ENCODE results near the gene ANKRD24.
A peak's percentile ranks its signal among the peaks of the same experiment; 100 is the strongest.
"Not testable (repeated sequence)": the region's sequence is repeated elsewhere in the genome, so short reads cannot be mapped to it uniquely, and the experiment has no call there.

ANKRD24 gene

GRCh38 chr19:4233282-4233853 lies 50.9 kb downstream of the ANKRD24 start:
- no peak for DNase-seq

GRCh38 chr19:4234142-4234861 lies 51.8 kb downstream of the ANKRD24 start:
- no peak for DNase-seq

GRCh38 chr19:4234862-4235201 lies 52.3 kb downstream of the ANKRD24 start:
- no peak for DNase-seq

- not testable (repeated sequence) for DNase-seq
Observed at GRCh38 chr19:4237510-4237909, 55.0 kb downstream of the ANKRD24 start.

- no peak for DNase-seq
Observed at GRCh38 chr19:4238831-4239230, 56.3 kb downstream of the ANKRD24 start.

- DNase-seq: no peak
Observed at GRCh38 chr19:4241824-4242430, 59.4 kb downstream of the ANKRD24 start.

GRCh38 chr19:4245938-4246337 lies 63.4 kb downstream of the ANKRD24 start:
- not testable (repeated sequence) for DNase-seq

GRCh38 chr19:4246767-4247593 lies 64.5 kb downstream of the ANKRD24 start, which contains the start of gene YJU2:
Gene YJU2, plus strand, starts transcription at chr19:4247080. Its CDS starts 67 bp downstream, at chr19:4247147.
- peak; percentile 97 for DNase-seq

GRCh38 chr19:4256563-4256962 lies 74.1 kb downstream of the ANKRD24 start:
- DNase-seq: no peak

- no peak for DNase-seq
Observed at GRCh38 chr19:4257025-4257424, 74.5 kb downstream of the ANKRD24 start.

- no peak for DNase-seq
Observed at GRCh38 chr19:4258181-4258580, 75.7 kb downstream of the ANKRD24 start.

- DNase-seq: no peak
Observed at GRCh38 chr19:4260613-4261191, 78.2 kb downstream of the ANKRD24 start.

- no peak for DNase-seq
Observed at GRCh38 chr19:4264812-4265211, 82.3 kb downstream of the ANKRD24 start.

GRCh38 chr19:4266253-4267000 lies 83.9 kb downstream of the ANKRD24 start:
- no peak for DNase-seq

- peak; percentile 38 for DNase-seq
Observed at GRCh38 chr19:4267101-4267900, 84.8 kb downstream of the ANKRD24 start.

- no peak for DNase-seq
Observed at GRCh38 chr19:4267901-4268815, 85.7 kb downstream of the ANKRD24 start.

GRCh38 chr19:4268816-4269430 lies 86.4 kb downstream of the ANKRD24 start:
- no peak for DNase-seq

GRCh38 chr19:4272894-4273293 lies 90.4 kb downstream of the ANKRD24 start:
- DNase-seq: no peak

- DNase-seq: not testable (repeated sequence)
Observed at GRCh38 chr19:4274321-4274686, 91.8 kb downstream of the ANKRD24 start.
